Pancreas (tissue), 10 donors: Measurements from ENCODE around the gene TXNL1. TPM values are rescaled to one million over a fixed set of nuclear protein-coding genes. Genes with fewer than 3 reads are reported as not detected.

Experiments
- ATAC-seq, 4 donors: fragments of 200-7000 bp; cut with Tn5 transposase; one replicate each; pipeline versions ENCODE4 v1.8.0 to v1.9.1; 2020; ENCODE audit warnings: mild to moderate bottlenecking in 4 of 4, moderate library complexity in 4 of 4
- DNase-seq, 6 donors: peaks; one replicate each; pipeline ENCODE4 v3.0.0-alpha.2; 2020
- FAIRE-seq: peaks from 2 replicates; lab custom pipeline; 2012; peaks lifted over from hg19 to GRCh38; lab: Jason Lieb, UNC
- H3K27ac ChIP-seq, 4 donors: fragments of 200-600 bp; sonication (generic); 1 replicate in 3 of 4; 2 replicates in 1 of 4; pipeline versions ENCODE4 v1.5.0 to v1.8.0; 2020
- H3K27me3 ChIP-seq, 4 donors: fragments of 200-600 bp; one replicate each; pipeline ENCODE4 v1.8.0; 2021
- H3K36me3 ChIP-seq, 3 donors: fragments of 200-600 bp; sonication (generic) in 1 of 3; one replicate each; pipeline versions ENCODE4 v1.5.0 to v1.8.0; 2020 to 2021
- H3K4me1 ChIP-seq, 3 donors: fragments of 200-600 bp; one replicate each; pipeline ENCODE4 v1.8.0; 2021
- H3K4me3 ChIP-seq, 4 donors: fragments of 200-600 bp; sonication (generic) in 2 of 4; one replicate each; pipeline versions ENCODE4 v1.5.0 to v1.8.0; 2020 to 2021
- H3K9me3 ChIP-seq, 4 donors: fragments of 200-600 bp; one replicate each; pipeline ENCODE4 v1.8.0; 2021
- WGBS, 2 donors: extraction: QIAGEN DNeasy Blood & Tissue Kit; methylation state at CpG; one replicate each; pipeline ENCODE4 v1.1.7; 2013; 5-methylcytosine and 5-hydroxymethylcytosine counted together
- intact Hi-C, 3 donors: fragments of 100-400 bp; cut with DNase I; formaldehyde crosslinking; loops; one replicate each; pipeline versions ENCODE4 v1.11.1 to v1.14.2; 2022
- polyA plus RNA-seq, 2 donors: library from polyadenylated mRNA; stranded (reverse); fragments of 200-250 nt; gene quantifications; one replicate each; pipeline ENCODE4 v1.2.3, GENCODE V29; 2013
- total RNA-seq, 6 donors: library from RNA; stranded (reverse); fragmentation: NEBNext Ultra II Directional in 4 of 6; extraction: Animal tissue kit (Norgen Biotek cat#: 25700) in 4 of 6; gene quantifications; one replicate each; pipeline versions ENCODE4 v1.2.1 to v1.2.4, GENCODE V29; 2021 to 2023
- TF ChIP-seq, protein P1 (sequence below), 4 donors: fragments of 200-600 bp; sonication (generic) in 3 of 4; IDR thresholded peaks; one replicate each; pipeline versions ENCODE4 v1.5.0 to v1.8.0; 2021; ENCODE audit warnings: antibody characterized with exemption in 4 of 4
- donor health status: healthy with polysubstance abuse.
- donor health status: DM: no; HTN: no; CAD: no; lungs with moderate emphysema.
- donor health status: DM: no; HTN: no; CAD: no.
- donor health status: control.
- donor health status: control.
- donor health status: Bipolar disorder and iron deficiency.
- donor health status: DM: yes; HTN: yes; CAD: no.
- donor health status: DM: no; HTN: no; CAD: no.
- donor health status: DM: no; HTN: no; CAD: no.
- donor health status: DM: yes; HTN: yes; CAD: no.

TXNL1 gene
- total and polyA plus RNA-seq, 8 donors: 33.0 to 46.5 (median 36.3) TPM

GRCh38 chr18:56562479-56562878, 75.9 kb downstream of the TXNL1 start:
- Histone ChIP-seq H3K9me3 (no peaks in the 10 kb centered on the region), H3K27me3 (no peaks in the 10 kb centered on the region), H3K36me3 (no peaks in the 10 kb centered on the region), H3K27ac (no peak overlapping the region), H3K4me3 (no peak overlapping the region), H3K4me1 (peaks cover 0 to 9% (median 7%) of the 10 kb centered on the region in 3 donors)
- intact Hi-C loops: no loop called here
- FAIRE-seq (no peak), ATAC-seq (no peak), DNase-seq (no peak)
- TF ChIP-seq, protein P1, sequence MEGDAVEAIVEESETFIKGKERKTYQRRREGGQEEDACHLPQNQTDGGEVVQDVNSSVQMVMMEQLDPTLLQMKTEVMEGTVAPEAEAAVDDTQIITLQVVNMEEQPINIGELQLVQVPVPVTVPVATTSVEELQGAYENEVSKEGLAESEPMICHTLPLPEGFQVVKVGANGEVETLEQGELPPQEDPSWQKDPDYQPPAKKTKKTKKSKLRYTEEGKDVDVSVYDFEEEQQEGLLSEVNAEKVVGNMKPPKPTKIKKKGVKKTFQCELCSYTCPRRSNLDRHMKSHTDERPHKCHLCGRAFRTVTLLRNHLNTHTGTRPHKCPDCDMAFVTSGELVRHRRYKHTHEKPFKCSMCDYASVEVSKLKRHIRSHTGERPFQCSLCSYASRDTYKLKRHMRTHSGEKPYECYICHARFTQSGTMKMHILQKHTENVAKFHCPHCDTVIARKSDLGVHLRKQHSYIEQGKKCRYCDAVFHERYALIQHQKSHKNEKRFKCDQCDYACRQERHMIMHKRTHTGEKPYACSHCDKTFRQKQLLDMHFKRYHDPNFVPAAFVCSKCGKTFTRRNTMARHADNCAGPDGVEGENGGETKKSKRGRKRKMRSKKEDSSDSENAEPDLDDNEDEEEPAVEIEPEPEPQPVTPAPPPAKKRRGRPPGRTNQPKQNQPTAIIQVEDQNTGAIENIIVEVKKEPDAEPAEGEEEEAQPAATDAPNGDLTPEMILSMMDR (IDR thresholded peaks at IDR 0.05): no peak
- 79 to 90% methylated on average over 5 of the region's 5 CpGs for WGBS, 2 donors

- no peaks in the 10 kb centered on the region for H3K9me3 ChIP-seq
- 83 to 84% methylated on average over 2 of the region's 2 CpGs for WGBS, 2 donors
- no peak for FAIRE-seq
These were observed 77.4 kb downstream of the TXNL1 start for GRCh38 chr18:56560992-56561391.

GRCh38 chr18:56559044-56559443, 79.3 kb downstream of the TXNL1 start:
- WGBS, 2 donors: 81 to 83% methylated on average over 6 of the region's 6 CpGs
- Histone ChIP-seq H3K36me3 (no peaks in the 10 kb centered on the region), H3K4me3 (no peak overlapping the region), H3K27ac (no peak overlapping the region), H3K9me3 (no peaks in the 10 kb centered on the region), H3K27me3 (no peaks in the 10 kb centered on the region), H3K4me1 (no peaks in the 10 kb centered on the region)
- FAIRE-seq (no peak), DNase-seq (no peak), ATAC-seq (no peak)
- TF ChIP-seq, protein P1 (IDR thresholded peaks at IDR 0.05): no peak
- intact Hi-C loops: no loop called here

More at GRCh38 chr18:56560992-56561391, 77.4 kb downstream of the TXNL1 start:
- ATAC-seq: no peak
- H3K4me3 ChIP-seq: no peak overlapping the region
- no peak for DNase-seq
- TF ChIP-seq, protein P1 (IDR thresholded peaks at IDR 0.05): no peak
- intact Hi-C loops: no loop called here
- H3K27ac ChIP-seq: no peak overlapping the region
- H3K36me3 ChIP-seq: no peaks in the 10 kb centered on the region
- H3K27me3 ChIP-seq: no peaks in the 10 kb centered on the region
- peaks cover 0 to 9% (median 7%) of the 10 kb centered on the region in 3 donors for H3K4me1 ChIP-seq

- intact Hi-C loops: no loop called here
- no peaks in the 10 kb centered on the region for H3K9me3 ChIP-seq
- H3K4me3 ChIP-seq: no peak overlapping the region
- WGBS, 2 donors: 90 to 92% methylated on average over 1 of the region's 1 CpG
- no peak overlapping the region for H3K27ac ChIP-seq
- no peak for ATAC-seq
- H3K36me3 ChIP-seq: no peaks in the 10 kb centered on the region
- FAIRE-seq: no peak
- no peaks in the 10 kb centered on the region for H3K4me1 ChIP-seq
- no peak for DNase-seq
- no peaks in the 10 kb centered on the region for H3K27me3 ChIP-seq
- TF ChIP-seq, protein P1 (IDR thresholded peaks at IDR 0.05): no peak
These were observed 81.5 kb downstream of the TXNL1 start for GRCh38 chr18:56556907-56557306.

- intact Hi-C loops: no loop called here
- no peak for ATAC-seq
- H3K4me3 ChIP-seq: no peak overlapping the region
- WGBS, 2 donors: 92 to 94% methylated on average over 4 of the region's 4 CpGs
- no peak for DNase-seq
- H3K36me3 ChIP-seq: no peaks in the 10 kb centered on the region
- no peak overlapping the region for H3K27ac ChIP-seq
- TF ChIP-seq, protein P1 (IDR thresholded peaks at IDR 0.05): no peak
- H3K4me1 ChIP-seq: no peaks in the 10 kb centered on the region
- FAIRE-seq: no peak
- H3K27me3 ChIP-seq: no peaks in the 10 kb centered on the region
- no peaks in the 10 kb centered on the region for H3K9me3 ChIP-seq
These were observed 88.3 kb downstream of the TXNL1 start for GRCh38 chr18:56550121-56550520.

Other genes starting within 250 kb of the TXNL1 start
- 10 to 100 TPM in 4 of 6 donors, 1 to 10 TPM in 2; 6.7 to 14.4 (median 10.9) TPM for gene WDR7, start 12.8 kb upstream of the TXNL1 start, total RNA-seq
- 1 to 10 TPM; 2.5 to 4.3 TPM for gene WDR7, start 12.8 kb upstream of the TXNL1 start, polyA plus RNA-seq